CD4-positive, alpha-beta T cell treated with Interleukin-12 subunit alpha and Interleukin-12 subunit beta, for 1 hour (primary cell): Measurements from ENCODE around the gene SPRED1.
"Not testable (repeated sequence)": the region's sequence is repeated elsewhere in the genome, so short reads cannot be mapped to it uniquely, and the experiment has no call there.

Source experiments
- DNase-seq: peaks from one replicate; pipeline ENCODE4 v3.0.0-alpha.2; 2020

The SPRED1 gene

DNA sequence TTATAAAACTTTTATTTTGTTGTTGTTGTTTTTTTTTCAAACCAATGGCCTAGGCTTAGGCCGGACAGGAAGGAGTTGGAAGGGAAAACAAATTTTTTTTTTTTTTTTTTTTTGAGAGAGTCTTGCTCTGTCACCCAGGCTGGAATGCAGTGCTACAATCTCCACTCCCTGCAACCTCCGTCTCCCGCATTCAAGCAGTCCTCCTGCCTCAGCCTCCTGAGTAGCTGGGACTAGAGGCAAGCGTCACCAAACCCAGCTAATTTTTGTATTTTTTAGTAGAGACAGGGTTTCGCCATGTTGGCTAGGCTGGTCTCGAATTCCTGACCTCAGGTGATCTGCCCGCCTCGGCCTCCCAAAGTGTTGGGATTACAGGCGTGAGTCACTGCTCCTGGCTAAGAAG is 15.6 kb upstream of the SPRED1 start:
- not testable (repeated sequence) for DNase-seq

GRCh38 chr15:38238311-38238710 is 14.3 kb upstream of the SPRED1 start:
- no peak for DNase-seq

- DNase-seq = no peak
These were observed 10.6 kb upstream of the SPRED1 start for GRCh38 chr15:38242055-38242454.

- DNase-seq = no peak
These were observed 9.2 kb upstream of the SPRED1 start for GRCh38 chr15:38243278-38244055.

DNA sequence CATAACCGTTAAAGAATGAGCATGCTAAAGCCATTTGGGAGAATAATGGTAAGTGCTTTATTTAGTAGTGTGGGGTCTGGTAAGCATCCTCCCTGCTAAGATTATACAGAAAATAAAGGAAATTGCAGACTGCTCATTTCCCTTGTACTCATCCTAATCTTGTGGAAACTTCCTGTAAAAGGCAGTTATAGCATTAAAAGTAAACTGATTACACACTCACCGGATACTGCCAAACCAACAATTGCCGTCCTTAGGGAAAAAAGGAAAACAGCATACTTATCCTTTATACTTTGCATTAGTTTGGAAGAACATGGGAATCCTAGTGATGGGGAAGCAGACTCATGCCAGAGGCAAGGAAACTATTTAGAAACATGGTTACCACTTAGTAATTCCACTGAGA is 5.3 kb upstream of the SPRED1 start:
- DNase-seq = no peak

GRCh38 chr15:38253351-38253781 is 730 bp downstream of the SPRED1 start:
- no peak for DNase-seq

DNA sequence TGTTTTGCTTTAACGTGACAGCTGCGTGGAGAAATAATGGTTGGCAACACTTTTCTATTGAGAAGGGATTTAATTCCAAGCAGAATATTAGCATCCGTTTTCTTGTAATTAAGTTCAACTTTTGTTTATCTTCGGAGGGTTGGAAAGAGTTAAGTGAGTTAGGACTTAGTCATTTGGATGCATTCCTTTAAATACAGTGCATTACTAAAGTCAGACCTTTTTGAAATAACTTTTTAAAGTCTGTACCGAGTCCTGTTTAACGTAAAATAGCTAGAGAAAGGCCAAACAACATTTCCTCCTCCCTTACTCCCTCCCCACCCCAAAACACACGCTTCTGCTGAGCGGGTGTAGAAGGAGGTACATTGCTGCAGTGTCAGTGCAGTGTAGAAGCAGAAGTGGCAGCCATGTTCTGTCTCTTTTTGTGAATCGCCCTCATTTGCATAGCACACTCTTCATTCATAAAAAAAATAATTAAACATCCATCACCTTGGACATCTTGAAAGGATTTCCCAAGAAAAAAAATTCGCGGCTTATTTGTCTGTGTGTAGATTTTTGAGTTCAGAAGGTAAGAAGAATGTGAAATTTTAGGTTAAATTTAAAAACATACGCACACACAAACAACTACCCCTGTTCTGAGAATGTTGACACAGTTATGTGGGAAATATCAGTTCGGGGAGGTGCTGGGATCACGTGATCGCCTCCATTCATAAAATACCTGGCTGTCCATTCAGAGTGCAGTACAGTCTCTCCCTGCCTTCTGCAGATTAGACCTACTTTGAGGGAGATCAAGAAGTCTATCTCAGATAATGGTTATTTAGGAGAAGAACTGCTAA is 1.6 kb downstream of the SPRED1 start:
- DNase-seq = peak; percentile 34

GRCh38 chr15:38255690-38256089 is 3.1 kb downstream of the SPRED1 start:
- DNase-seq = no peak

- DNase-seq = no peak
These were observed 5.0 kb downstream of the SPRED1 start for GRCh38 chr15:38257676-38258075.

- no peak for DNase-seq
These were observed 6.5 kb downstream of the SPRED1 start for GRCh38 chr15:38259134-38259533.

DNA sequence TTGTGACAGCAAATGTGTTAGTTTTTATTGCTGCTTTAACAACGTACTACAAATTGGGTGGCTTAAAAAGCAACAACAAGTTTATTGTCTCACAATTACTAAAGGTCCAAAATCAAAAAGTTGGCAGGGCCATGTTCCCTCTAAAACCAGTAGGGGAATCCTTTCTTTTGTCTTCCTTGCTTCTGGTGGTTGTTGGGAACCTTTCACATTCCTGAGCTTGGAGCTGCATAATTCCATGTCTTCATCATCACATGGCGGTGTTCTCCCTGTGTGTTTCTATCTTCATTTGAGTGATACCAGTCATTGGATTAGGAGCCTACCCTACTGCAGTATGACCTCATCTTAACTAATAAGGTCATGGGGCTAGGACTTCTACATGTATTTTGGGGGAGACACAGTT is 7.4 kb downstream of the SPRED1 start:
- DNase-seq = no peak

GRCh38 chr15:38263251-38263650 is 10.6 kb downstream of the SPRED1 start:
- DNase-seq = no peak

DNA sequence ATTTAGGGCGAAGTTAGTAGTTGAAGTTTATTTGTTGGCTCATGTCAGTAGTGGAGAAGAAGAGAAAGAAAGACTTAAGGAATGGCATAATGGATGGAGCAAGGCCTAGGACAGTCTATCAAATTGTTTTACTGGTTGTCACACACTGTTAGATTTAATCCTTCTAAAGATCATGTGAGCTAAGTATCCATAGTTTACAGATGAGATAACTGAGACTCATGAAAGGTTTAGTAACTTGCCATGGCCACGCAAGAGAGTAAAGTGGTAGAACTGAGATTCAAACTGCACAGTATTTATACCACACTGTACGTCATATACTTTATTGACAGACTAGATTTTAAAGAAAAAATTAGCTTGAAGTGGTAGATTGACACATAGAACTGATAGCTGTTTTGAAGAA is 11.4 kb downstream of the SPRED1 start:
- no peak for DNase-seq

- no peak for DNase-seq
These were observed 13.8 kb downstream of the SPRED1 start for GRCh38 chr15:38266247-38266986.

GRCh38 chr15:38267421-38268022 is 14.9 kb downstream of the SPRED1 start:
- no peak for DNase-seq

- no peak for DNase-seq
These were observed 18.5 kb downstream of the SPRED1 start for GRCh38 chr15:38271144-38271543.

DNA sequence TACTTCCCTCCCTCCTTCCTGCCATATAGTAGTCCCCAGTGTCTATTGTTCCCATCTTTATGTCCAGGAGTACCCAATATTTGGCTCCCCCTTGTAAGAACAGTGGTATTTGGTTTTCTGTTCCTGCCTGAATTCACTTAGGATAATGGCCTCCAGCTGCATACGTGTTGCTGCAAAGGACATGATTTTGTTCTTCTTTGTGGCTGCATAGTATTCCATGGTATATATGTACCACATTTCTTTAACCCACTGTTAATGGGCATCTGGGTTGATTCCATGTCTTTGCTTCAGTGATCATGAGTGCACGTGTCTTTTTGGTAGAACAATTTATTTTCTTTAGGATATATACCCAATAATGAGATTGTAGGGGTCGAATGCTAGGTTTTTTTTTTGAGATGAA is 19.3 kb downstream of the SPRED1 start:
- no peak for DNase-seq

DNA sequence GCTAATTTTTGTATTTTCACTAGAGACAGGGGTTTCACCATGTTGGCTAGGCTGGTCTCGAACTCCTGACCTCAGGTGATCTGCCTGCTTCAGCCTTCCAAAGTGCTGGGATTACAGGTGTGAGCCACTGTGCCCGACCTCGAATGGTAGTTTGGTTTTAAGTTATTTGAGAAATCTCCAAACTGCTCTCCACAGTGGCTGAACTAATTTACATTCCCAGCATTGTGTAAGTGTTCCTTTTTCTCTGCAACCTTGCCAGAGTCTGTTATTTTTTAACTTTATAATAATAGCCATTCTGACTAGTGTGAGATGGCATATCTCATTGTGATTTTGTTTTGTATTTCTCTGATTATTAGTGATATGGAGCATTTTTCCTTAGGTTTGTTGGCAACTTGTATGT is 19.8 kb downstream of the SPRED1 start:
- DNase-seq = not testable (repeated sequence)

DNA sequence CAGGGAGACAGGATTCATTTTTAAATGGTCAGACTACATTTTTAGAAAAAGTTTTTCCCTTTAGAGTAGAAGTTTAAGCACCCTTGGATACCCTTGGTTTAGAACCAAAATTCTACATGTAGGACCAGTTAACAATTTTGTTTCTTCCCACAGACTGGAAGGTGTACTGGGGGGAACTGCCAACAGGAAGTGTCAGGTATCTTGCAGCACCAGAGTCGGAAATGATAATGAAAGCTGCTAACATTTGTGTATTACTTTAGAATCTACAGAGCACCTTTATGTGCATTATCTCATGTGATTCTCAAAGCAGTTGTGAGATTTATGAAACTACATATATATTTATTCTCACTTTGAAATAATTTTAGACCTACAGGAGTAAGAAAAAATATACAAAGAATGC is 21.5 kb downstream of the SPRED1 start:
- DNase-seq = no peak

DNA sequence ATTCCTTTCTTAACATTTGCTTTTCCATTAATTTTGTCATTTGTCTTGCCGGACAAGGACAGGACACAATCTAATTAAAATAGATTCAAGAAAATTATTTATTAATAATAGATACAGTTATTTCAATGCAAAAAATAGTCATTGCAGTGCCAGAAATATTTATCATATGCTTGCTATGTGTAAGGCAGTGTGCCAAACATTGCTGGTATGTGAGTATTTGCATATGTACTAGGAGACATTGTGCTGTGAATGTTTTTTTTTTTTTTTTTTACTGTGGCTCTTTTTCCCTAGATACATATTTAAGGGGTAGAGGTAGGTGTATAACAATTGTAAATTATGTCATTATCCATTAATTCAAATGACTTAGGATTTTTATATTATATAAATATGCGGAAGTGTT is 23.3 kb downstream of the SPRED1 start:
- DNase-seq = no peak

DNA sequence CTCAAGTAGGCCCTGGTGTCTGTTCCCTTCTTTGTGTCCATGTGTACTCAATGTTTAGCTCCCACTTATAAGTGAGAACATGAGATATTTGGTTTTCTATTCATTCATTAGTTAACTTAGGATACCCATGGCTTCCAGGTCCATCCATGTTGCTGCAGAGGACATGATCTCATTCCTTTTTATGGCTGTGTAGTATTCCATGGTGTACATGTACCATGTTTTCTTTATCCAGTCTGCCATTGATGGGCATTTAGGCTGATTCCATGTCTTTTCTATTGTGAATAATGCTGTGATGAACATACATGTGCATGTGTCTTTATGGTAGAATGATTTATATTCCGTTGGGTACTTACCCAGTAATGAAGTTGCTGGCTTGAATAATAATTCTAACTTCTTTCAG is 24.6 kb downstream of the SPRED1 start:
- DNase-seq = not testable (repeated sequence)

DNA sequence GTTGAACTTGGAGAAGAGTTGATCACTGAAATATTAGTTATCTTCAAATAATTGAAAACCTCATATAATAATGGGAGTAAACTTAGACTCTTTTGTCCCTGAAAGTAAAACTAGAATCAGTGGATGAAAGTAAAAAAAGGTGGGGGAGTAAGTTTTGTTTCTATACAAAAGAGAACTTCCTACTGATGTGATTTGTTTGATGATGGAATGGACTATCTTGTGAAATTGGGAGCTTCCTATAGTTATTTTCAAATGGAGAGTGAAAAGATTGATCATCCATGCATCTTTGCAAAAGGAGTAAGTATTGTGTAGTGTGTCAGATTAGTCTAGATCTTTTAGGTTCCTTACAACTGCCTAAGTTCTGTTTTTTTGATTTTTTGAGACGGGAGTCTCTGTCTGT is 28.4 kb downstream of the SPRED1 start:
- DNase-seq = no peak

DNA sequence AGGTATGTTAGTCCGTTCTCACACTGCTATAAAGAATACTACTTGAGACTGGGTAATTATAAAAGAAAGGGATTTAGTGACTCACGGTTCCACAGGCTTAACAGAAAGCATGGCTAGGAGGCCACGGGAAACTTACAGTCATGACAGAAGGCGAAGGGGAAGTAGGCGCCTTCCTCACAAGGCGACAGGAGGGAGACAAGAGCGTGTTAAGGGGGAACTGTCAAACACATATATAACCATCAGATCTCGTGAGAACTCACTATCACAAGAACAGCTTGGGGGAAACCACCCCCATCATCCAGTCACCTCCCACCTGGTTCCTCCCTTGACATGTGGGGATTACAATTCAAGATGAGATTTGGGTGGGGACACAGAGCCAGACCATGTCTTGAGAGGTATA is 30.4 kb downstream of the SPRED1 start:
- no peak for DNase-seq
